IMR-90 (cell line): Measurements from ENCODE around the gene FAAP100. TPM values are rescaled to one million over a fixed set of nuclear protein-coding genes. Genes with fewer than 3 reads are reported as not detected.

Source experiments
- ATAC-seq: fragments of 200-7000 bp; cut with Tn5 transposase; 2 replicates; pipeline ENCODE4 v1.9.1; 2020; ENCODE audit warnings: low read depth, mild to moderate bottlenecking, moderate library complexity
- BruUV-seq: library from RNA; stranded (reverse); fragments of 400-500 nt; replicated peaks from 2 replicates; lab custom pipeline; 2021; lab: Mats Ljungman, UMichigan
- CTCF ChIA-PET: fragments of 300-600 bp; formaldehyde crosslinking; extraction: SDS; loops from one replicate; lab custom pipeline; 2021; ENCODE audit warnings: antibody characterized with exemption; lab: Yijun Ruan, JAX
- POLR2A ChIA-PET: fragments of 300-600 bp; sonication (Branson Sonifier 250); formaldehyde crosslinking; loops from one replicate; lab custom pipeline; 2022; ENCODE audit warnings: antibody characterized with exemption; ENCODE audit not compliant: unreplicated experiment; lab: Charles Lee
- DNase-seq: peaks from one replicate; pipeline ENCODE4 v3.0.0; 2013
- H2AFZ ChIP-seq: replicated peaks from 2 replicates; pipeline ENCODE3; 2013; ENCODE audit warnings: low read length, mild to moderate bottlenecking; ENCODE audit not compliant: poor library complexity
- H2AK5ac ChIP-seq: 2 replicates; pipeline ENCODE4 v1.6.1; 2013; ENCODE audit warnings: low read depth, low read length, inconsistent platforms
- H2AK9ac ChIP-seq: replicated peaks from 2 replicates; pipeline ENCODE3; 2013; ENCODE audit warnings: mild to moderate bottlenecking, low read depth, low read length, moderate library complexity; ENCODE audit not compliant: poor library complexity
- H2BK120ac ChIP-seq: 2 replicates; pipeline ENCODE4 v1.6.1; 2013; ENCODE audit warnings: low read depth, low read length, inconsistent platforms
- H2BK15ac ChIP-seq: 3 replicates; pipeline ENCODE4 v1.6.1; 2013; ENCODE audit warnings: low read depth, low read length, inconsistent platforms
- H2BK20ac ChIP-seq: 2 replicates; pipeline ENCODE4 v1.6.1; 2013; ENCODE audit warnings: low read depth, mild to moderate bottlenecking, inconsistent platforms, low read length, moderate library complexity
- H2BK5ac ChIP-seq: 2 replicates; pipeline ENCODE4 v1.6.1; 2013; ENCODE audit warnings: mild to moderate bottlenecking, low read depth, low read length, inconsistent platforms; ENCODE audit not compliant: poor library complexity, severe bottlenecking
- H3K14ac ChIP-seq: replicated peaks from 2 replicates; pipeline ENCODE4 v1.6.1; 2013; ENCODE audit warnings: low read depth, low read length, inconsistent platforms
- H3K18ac ChIP-seq: 2 replicates; pipeline ENCODE4 v1.6.1; 2013; ENCODE audit warnings: low read depth, low read length, control low read depth
- H3K23ac ChIP-seq: 2 replicates; pipeline ENCODE4 v1.6.1; 2013; ENCODE audit warnings: low read depth, low read length, inconsistent platforms
- H3K27ac ChIP-seq: 2 replicates; pipeline ENCODE4 v1.5.1; 2013; ENCODE audit warnings: mild to moderate bottlenecking, control low read depth, low read length; ENCODE audit not compliant: insufficient read depth
- H3K27me3 ChIP-seq: 2 replicates; pipeline ENCODE4 v1.6.1; 2013; ENCODE audit warnings: low read length; ENCODE audit not compliant: control insufficient read depth, insufficient read depth
- H3K36me3 ChIP-seq: 2 replicates; pipeline ENCODE4 v1.6.1; 2013; ENCODE audit warnings: low read length, mixed read lengths; ENCODE audit not compliant: control insufficient read depth, insufficient read depth
- H3K4ac ChIP-seq: 2 replicates; pipeline ENCODE4 v1.6.1; 2013; ENCODE audit warnings: low read depth, low read length, inconsistent platforms
- H3K4me1 ChIP-seq: 2 replicates; pipeline ENCODE4 v1.6.1; 2013; ENCODE audit warnings: low read length, mixed read lengths; ENCODE audit not compliant: control insufficient read depth, insufficient read depth
- H3K4me2 ChIP-seq: 2 replicates; pipeline ENCODE4 v1.6.1; 2013; ENCODE audit warnings: low read depth, mild to moderate bottlenecking, control low read depth, low read length, moderate library complexity
- H3K4me3 ChIP-seq: 2 replicates; pipeline ENCODE4 v1.5.1; 2013; ENCODE audit warnings: low read depth, mild to moderate bottlenecking, control low read depth, low read length, moderate library complexity; ENCODE audit not compliant: insufficient read depth
- H3K56ac ChIP-seq: 2 replicates; pipeline ENCODE4 v1.6.1; 2013; ENCODE audit warnings: low read length, inconsistent platforms; ENCODE audit not compliant: insufficient read depth; ENCODE audit errors: extremely low read depth
- H3K79me1 ChIP-seq, 2 experiments: 2 replicates each; pipeline ENCODE4 v1.6.1; 2013; ENCODE audit warnings: low read length in 2 of 2, inconsistent platforms in 1 of 2, low read depth in 1 of 2
- H3K9ac ChIP-seq: 2 replicates; pipeline ENCODE4 v1.6.1; 2013; ENCODE audit warnings: low read depth, low read length, control low read depth
- H3K9me1 ChIP-seq: 2 replicates; pipeline ENCODE4 v1.6.1; 2013; ENCODE audit warnings: low read length, inconsistent platforms; ENCODE audit not compliant: insufficient read depth
- H3K9me3 ChIP-seq: 2 replicates; pipeline ENCODE4 v1.6.1; 2013; ENCODE audit warnings: low read length; ENCODE audit not compliant: control insufficient read depth, insufficient read depth
- H4K20me1 ChIP-seq: 2 replicates; pipeline ENCODE4 v1.6.1; 2013; ENCODE audit warnings: low read length, inconsistent platforms; ENCODE audit not compliant: insufficient read depth
- H4K5ac ChIP-seq: 2 replicates; pipeline ENCODE4 v1.6.1; 2013; ENCODE audit warnings: mild to moderate bottlenecking, low read depth, low read length, control low read depth
- H4K8ac ChIP-seq, 2 experiments: 2 replicates each; pipeline ENCODE4 v1.6.1; 2013; ENCODE audit warnings: low read depth in 2 of 2, low read length in 2 of 2, control low read depth in 1 of 2, inconsistent platforms in 1 of 2
- H4K91ac ChIP-seq: 2 replicates; pipeline ENCODE4 v1.6.1; 2013; ENCODE audit warnings: low read depth, low read length, inconsistent platforms; ENCODE audit not compliant: insufficient read depth
- BHLHE40 ChIP-seq: fragments of 150-350 bp; IDR thresholded peaks from 2 replicates; pipeline ENCODE4 v1.6.1; 2016; ENCODE audit warnings: mild to moderate bottlenecking, low read depth, low read length
- NFE2L2 ChIP-seq: fragments of 150-350 bp; IDR thresholded peaks from 2 replicates; pipeline ENCODE4 v1.6.1; 2016; ENCODE audit warnings: low read depth, mild to moderate bottlenecking, low read length
- POLR2A ChIP-seq: IDR thresholded peaks from 2 replicates; pipeline ENCODE4 v1.6.1; 2012; ENCODE audit warnings: mild to moderate bottlenecking, low read depth, low read length
- RAD21 ChIP-seq: IDR thresholded peaks from 2 replicates; pipeline ENCODE4 v1.6.1; 2012; ENCODE audit warnings: low read length, improper control_type of control experiment
- SMC3 ChIP-seq: fragments of 150-350 bp; IDR thresholded peaks from 2 replicates; pipeline ENCODE4 v1.6.1; 2016; ENCODE audit warnings: low read depth, mild to moderate bottlenecking, antibody characterized with exemption, low read length, moderate library complexity
- WGBS, 2 experiments: methylation state at CpG; one replicate each; pipeline versions ENCODE4 v1.1.5 to v1.1.7; 2013; ENCODE audit warnings: missing lambda C conversion rate in 2 of 2; ENCODE audit not compliant: insufficient read length in 1 of 2; ENCODE audit errors: extremely low coverage in 2 of 2; 5-methylcytosine and 5-hydroxymethylcytosine counted together
- dilution Hi-C: fragments of 300-500 bp; cut with HindIII; formaldehyde crosslinking; loops from one replicate; pipeline ENCODE4 v1.14.3; 2018; ENCODE audit warnings: low sequenced_read_pairs; ENCODE audit not compliant: unreplicated experiment
- in situ Hi-C: fragments of 300-500 bp; cut with MboI; formaldehyde crosslinking; loops from 3 replicates; pipeline ENCODE4 v1.14.3; 2019; ENCODE audit warnings: low sequenced_read_pairs, inconsistent platforms, mixed read lengths
- intact Hi-C: fragments of 100-400 bp; cut with micrococcal nuclease; formaldehyde crosslinking; loops from 2 replicates; pipeline ENCODE4 v1.10.0; 2022
- polyA plus RNA-seq, 3 experiments: library from polyadenylated mRNA; depleted of rRNA; stranded (reverse); fragments of >200 nt; gene quantifications; 2 replicates each; pipeline ENCODE4 v1.2.3, GENCODE V29; 2012; ENCODE audit warnings: low replicate concordance in 1 of 3
- total RNA-seq: library from RNA; depleted of rRNA; stranded (reverse); fragments of >200 nt; gene quantifications from 2 replicates; pipeline ENCODE4 v1.2.3, GENCODE V29; 2012
- TF ChIP-seq, protein P1 (sequence below): fragments of 150-350 bp; IDR thresholded peaks from 2 replicates; pipeline ENCODE4 v1.6.1; 2017; ENCODE audit warnings: mild to moderate bottlenecking, antibody characterized with exemption, low read length, low read depth

Gene FAAP100
- total and polyA plus RNA-seq, 2 of the 4 experiments (the other 2 are of a cell fraction), result 7.9 to 24.8 TPM

DNA sequence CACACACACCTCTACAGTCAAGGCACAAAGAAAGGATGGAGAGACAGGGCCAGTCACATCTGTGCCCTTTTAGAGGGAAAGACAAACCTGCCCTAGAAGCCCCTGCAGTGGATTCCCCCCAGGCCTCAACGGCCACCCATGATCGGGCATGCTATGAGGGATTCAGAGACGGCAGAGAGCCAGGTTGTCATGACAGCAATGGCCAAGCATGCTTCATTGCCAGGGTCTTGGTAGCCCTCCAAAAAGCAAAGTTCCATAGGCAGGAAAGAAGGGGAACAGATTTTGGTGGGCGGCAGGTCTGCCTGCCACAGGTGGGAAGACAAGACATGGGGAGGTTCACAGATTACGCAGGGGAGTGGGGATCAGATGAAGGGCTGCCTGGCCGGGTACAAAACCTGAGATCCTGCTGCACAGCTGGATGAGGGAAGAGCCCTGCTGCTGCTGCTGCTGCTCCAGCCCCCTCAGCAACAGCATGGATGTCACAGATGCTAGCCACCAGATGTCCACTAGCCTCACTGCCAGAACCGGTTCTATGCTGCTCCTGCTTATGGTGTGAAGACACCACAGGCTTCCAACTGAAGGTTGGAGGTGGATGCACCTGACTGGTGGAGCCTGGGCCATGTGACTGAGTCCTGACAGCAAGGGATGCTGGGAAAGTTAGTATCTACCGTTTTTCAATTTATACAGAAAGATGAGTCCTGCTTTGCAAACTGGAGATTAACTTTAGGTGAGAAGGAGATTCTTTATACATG is 57.4 kb downstream of the FAAP100 start:
- Histone ChIP-seq H3K79me1 (no peaks in the 10 kb centered on the region), H2AK9ac (peak overlapping the region; percentile 52), H2BK20ac (no peak overlapping the region), H3K4ac (no peak overlapping the region), H4K5ac (no peak overlapping the region), H3K18ac (no peak overlapping the region), H3K27ac (no peak overlapping the region), H2BK15ac (no peak overlapping the region), H2BK5ac (no peak overlapping the region), H2AFZ (peak overlapping the region; percentile 79), H3K4me3 (no peak overlapping the region), H3K9ac (no peak overlapping the region), H3K9me3 (no peaks in the 10 kb centered on the region), H3K27me3 (peaks cover 20% of the 10 kb centered on the region), H4K8ac (no peak overlapping the region), H3K4me2 (no peak overlapping the region), H3K56ac (no peak overlapping the region), H2AK5ac (no peak overlapping the region), H4K20me1 (no peaks in the 10 kb centered on the region), H3K14ac (no peak overlapping the region), H3K9me1 (no peaks in the 10 kb centered on the region; the same call in 1 of the 2 replicates), H2BK120ac (no peak overlapping the region), H3K36me3 (no peaks in the 10 kb centered on the region), H3K4me1 (peaks cover 3% of the 10 kb centered on the region), H3K23ac (no peak overlapping the region), H4K91ac (no peak overlapping the region)
- in situ Hi-C loops (no loop called here), intact Hi-C loops (no loop called here), dilution Hi-C loops (no loop called here)
- ATAC-seq (peak; percentile 33; the same call in 1 of the 2 replicates), DNase-seq (no peak)
- 22% methylated on average over 3 of the region's 8 CpGs; no CpG with 5 or more reads in 1 of the 2 experiments for WGBS, 2 experiments
- ChIA-PET POLR2A (no interaction called here), CTCF (no interaction called here)
- no peak for TF ChIP-seq RAD21
- TF ChIP-seq BHLHE40, result no peak
- no peak for TF ChIP-seq NFE2L2
- TF ChIP-seq POLR2A, result no peak
- TF ChIP-seq, protein P1, sequence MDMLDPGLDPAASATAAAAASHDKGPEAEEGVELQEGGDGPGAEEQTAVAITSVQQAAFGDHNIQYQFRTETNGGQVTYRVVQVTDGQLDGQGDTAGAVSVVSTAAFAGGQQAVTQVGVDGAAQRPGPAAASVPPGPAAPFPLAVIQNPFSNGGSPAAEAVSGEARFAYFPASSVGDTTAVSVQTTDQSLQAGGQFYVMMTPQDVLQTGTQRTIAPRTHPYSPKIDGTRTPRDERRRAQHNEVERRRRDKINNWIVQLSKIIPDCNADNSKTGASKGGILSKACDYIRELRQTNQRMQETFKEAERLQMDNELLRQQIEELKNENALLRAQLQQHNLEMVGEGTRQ, result peak; percentile 86
- no peak for TF ChIP-seq SMC3
- BruUV-seq, result no TSS peak
